GM12878 (cell line): ENCODE results near the gene TMCC2. TPM values are rescaled to one million over a fixed set of nuclear protein-coding genes. Genes with fewer than 3 reads are reported as not detected.

Source experiments
- ASH2L ChIP-seq: fragments of 300-600, 200-600 bp; sonication (generic); IDR thresholded peaks from 2 replicates; pipeline ENCODE4 v1.6.1; 2017; ENCODE audit warnings: low read depth, mild to moderate bottlenecking, borderline replicate concordance
- BACH1 ChIP-seq: fragments of 450-650 bp; IDR thresholded peaks from 2 replicates; pipeline ENCODE4 v1.6.1; 2017; ENCODE audit warnings: mild to moderate bottlenecking, borderline replicate concordance
- BCL11A ChIP-seq: IDR thresholded peaks from 2 replicates; pipeline ENCODE4 v1.6.1; 2011; ENCODE audit warnings: low read depth, low read length
- BRCA1 ChIP-seq: IDR thresholded peaks from 2 replicates; pipeline ENCODE4 v1.6.1; 2011; ENCODE audit warnings: low read depth, low read length, improper control_type of control experiment
- CBX3 ChIP-seq: fragments of 200-600 bp; sonication (generic); IDR thresholded peaks from 2 replicates; pipeline ENCODE4 v1.6.1; 2016; ENCODE audit warnings: low read depth, borderline replicate concordance
- CBX5 ChIP-seq: sonication (generic); IDR thresholded peaks from 2 replicates; pipeline ENCODE4 v1.6.1; 2016; ENCODE audit warnings: low read depth, moderate library complexity, mild to moderate bottlenecking, inconsistent platforms
- DPF2 ChIP-seq: fragments of 450-650 bp; IDR thresholded peaks from 2 replicates; pipeline ENCODE4 v1.6.1; 2017; ENCODE audit warnings: mild to moderate bottlenecking
- EZH2 ChIP-seq: IDR thresholded peaks from 2 replicates; pipeline ENCODE4 v1.6.1; 2012; ENCODE audit warnings: low read depth, mild to moderate bottlenecking, control low read depth, inconsistent platforms, low read length, borderline replicate concordance; ENCODE audit not compliant: control insufficient read depth
- GABPA ChIP-seq: IDR thresholded peaks from 2 replicates; pipeline ENCODE4 v1.6.1; 2014; ENCODE audit warnings: antibody characterized with exemption, low read depth, mild to moderate bottlenecking, inconsistent platforms
- IKZF1 ChIP-seq: fragments of 450-650 bp; conservative IDR thresholded peaks from 2 replicates; pipeline ENCODE4 v1.6.1; 2017; ENCODE audit warnings: antibody characterized with exemption, mild to moderate bottlenecking
- LARP7 ChIP-seq: fragments of 450-650 bp; IDR thresholded peaks from 2 replicates; pipeline ENCODE4 v1.6.1; 2017; ENCODE audit warnings: mild to moderate bottlenecking
- MTA2 ChIP-seq: fragments of 450-650 bp; IDR thresholded peaks from 2 replicates; pipeline ENCODE4 v1.6.1; 2016; ENCODE audit warnings: low read depth, mild to moderate bottlenecking, moderate library complexity
- MTA3 ChIP-seq: IDR thresholded peaks from 2 replicates; pipeline ENCODE4 v1.6.1; 2012; ENCODE audit warnings: low read length, inconsistent platforms, borderline replicate concordance
- NFXL1 ChIP-seq: fragments of 450-650 bp; IDR thresholded peaks from 2 replicates; pipeline ENCODE4 v1.6.1; 2017; ENCODE audit warnings: antibody characterized with exemption, mild to moderate bottlenecking, borderline replicate concordance
- POLR2AphosphoS5 ChIP-seq: IDR thresholded peaks from 2 replicates; pipeline ENCODE4 v1.6.1; 2011; ENCODE audit warnings: mild to moderate bottlenecking, low read length, inconsistent platforms
- RAD21 ChIP-seq: IDR thresholded peaks from 2 replicates; pipeline ENCODE4 v1.6.1; 2011; ENCODE audit warnings: mild to moderate bottlenecking, low read depth, low read length, moderate library complexity; ENCODE audit not compliant: insufficient read depth
- RBBP5 ChIP-seq: fragments of 200-600 bp; sonication (generic); conservative IDR thresholded peaks from 2 replicates; pipeline ENCODE4 v1.6.1; 2016
- RELA ChIP-seq: fragments of 450-650 bp; IDR thresholded peaks from 2 replicates; pipeline ENCODE4 v1.8.0; 2014; ENCODE audit warnings: borderline replicate concordance; ENCODE audit not compliant: partially characterized antibody
- SIX5 ChIP-seq: IDR thresholded peaks from 2 replicates; pipeline ENCODE4 v1.6.1; 2011; ENCODE audit warnings: mild to moderate bottlenecking, low read depth, low read length, moderate library complexity; ENCODE audit not compliant: severe bottlenecking
- SMAD1 ChIP-seq: fragments of 450-650 bp; IDR thresholded peaks from 2 replicates; pipeline ENCODE4 v1.6.1; 2018; ENCODE audit warnings: mild to moderate bottlenecking, low read depth; ENCODE audit not compliant: partially characterized antibody
- SMAD5 ChIP-seq: IDR thresholded peaks from 2 replicates; pipeline ENCODE4 v1.6.1; 2016; ENCODE audit warnings: antibody characterized with exemption, low read depth
- SMC3 ChIP-seq: IDR thresholded peaks from 2 replicates; pipeline ENCODE4 v1.6.1; 2011; ENCODE audit warnings: low read length, improper control_type of control experiment, borderline replicate concordance
- SPI1 ChIP-seq: IDR thresholded peaks from 2 replicates; pipeline ENCODE4 v1.6.1; 2011; ENCODE audit warnings: low read depth, mild to moderate bottlenecking, low read length, moderate library complexity, borderline replicate concordance; ENCODE audit not compliant: insufficient read depth
- STAT1 ChIP-seq: fragments of 450-650 bp; conservative IDR thresholded peaks from 2 replicates; pipeline ENCODE4 v1.6.1; 2014; ENCODE audit warnings: antibody characterized with exemption, mild to moderate bottlenecking
- SUZ12 ChIP-seq: fragments of 200-600 bp; sonication (generic); IDR thresholded peaks from one replicate; pipeline ENCODE4 v1.6.1; 2018; ENCODE audit warnings: antibody characterized with exemption, mild to moderate bottlenecking; ENCODE audit not compliant: unreplicated experiment
- TAF1 ChIP-seq: IDR thresholded peaks from 2 replicates; pipeline ENCODE4 v1.6.1; 2011; ENCODE audit warnings: mild to moderate bottlenecking, low read depth, low read length, borderline replicate concordance
- TARDBP ChIP-seq: IDR thresholded peaks from 2 replicates; pipeline ENCODE4 v1.6.1; 2016; ENCODE audit warnings: borderline replicate concordance
- TCF12 ChIP-seq: IDR thresholded peaks from 2 replicates; pipeline ENCODE4 v1.6.1; 2011; ENCODE audit warnings: low read depth, mild to moderate bottlenecking, low read length
- ZSCAN29 ChIP-seq: fragments of 450-650 bp; IDR thresholded peaks from 2 replicates; pipeline ENCODE4 v1.6.1; 2017; ENCODE audit warnings: mild to moderate bottlenecking, moderate library complexity
- ZZZ3 ChIP-seq: IDR thresholded peaks from 2 replicates; pipeline ENCODE4 v1.6.1; 2011; ENCODE audit warnings: low read depth; ENCODE audit not compliant: control insufficient read depth, insufficient read length
- polyA plus RNA-seq, 11 experiments: library from polyadenylated mRNA; depleted of rRNA in 4 of 11; unstranded in 6 of 11; stranded (reverse) in 5 of 11; fragments of >200 nt; fragmentation: Nextera tagmentation in 4 of 11; fragmentation: Illumina TruSeq in 1 of 11; extraction: Ambion mirVana in 4 of 11; extraction: Trizol in 1 of 11; gene quantifications; 1 replicate in 1 of 11; 2 replicates in 10 of 11; pipeline versions ENCODE4 v1.2.1 to v1.2.3, GENCODE V29; 2011 to 2016; ENCODE audit warnings: inconsistent platforms in 2 of 11, missing spikeins in 2 of 11, low read depth in 1 of 11
- total RNA-seq, 4 experiments: library from RNA; depleted of rRNA in 3 of 4; stranded (reverse); fragments of >200 nt in 3 of 4; fragmentation: Illumina TruSeq in 1 of 4; extraction: Trizol in 1 of 4; gene quantifications; 2 replicates each; pipeline versions ENCODE4 v1.2.1 to v1.2.3, GENCODE V29; 2013 to 2021
- TF ChIP-seq, protein P1 (sequence below): fragments of 450-650 bp; IDR thresholded peaks from 2 replicates; pipeline ENCODE4 v1.6.1; 2017; ENCODE audit warnings: borderline replicate concordance
- TF ChIP-seq, protein P2 (sequence below): IDR thresholded peaks from 2 replicates; pipeline ENCODE4 v1.6.1; 2011; ENCODE audit warnings: low read depth, mild to moderate bottlenecking, low read length, moderate library complexity, borderline replicate concordance; ENCODE audit errors: extremely low read depth
- TF ChIP-seq, protein P3 (sequence below): IDR thresholded peaks from 2 replicates; pipeline ENCODE4 v1.6.1; 2012; ENCODE audit warnings: low read depth, low read length, improper control_type of control experiment

TMCC2 gene
- total and polyA plus RNA-seq, 10 of the 15 experiments (the other 5 are each of a cell fraction or from before 2014, with no cell fraction given): 0.06 to 2.3 (median 0.76) TPM

DNA sequence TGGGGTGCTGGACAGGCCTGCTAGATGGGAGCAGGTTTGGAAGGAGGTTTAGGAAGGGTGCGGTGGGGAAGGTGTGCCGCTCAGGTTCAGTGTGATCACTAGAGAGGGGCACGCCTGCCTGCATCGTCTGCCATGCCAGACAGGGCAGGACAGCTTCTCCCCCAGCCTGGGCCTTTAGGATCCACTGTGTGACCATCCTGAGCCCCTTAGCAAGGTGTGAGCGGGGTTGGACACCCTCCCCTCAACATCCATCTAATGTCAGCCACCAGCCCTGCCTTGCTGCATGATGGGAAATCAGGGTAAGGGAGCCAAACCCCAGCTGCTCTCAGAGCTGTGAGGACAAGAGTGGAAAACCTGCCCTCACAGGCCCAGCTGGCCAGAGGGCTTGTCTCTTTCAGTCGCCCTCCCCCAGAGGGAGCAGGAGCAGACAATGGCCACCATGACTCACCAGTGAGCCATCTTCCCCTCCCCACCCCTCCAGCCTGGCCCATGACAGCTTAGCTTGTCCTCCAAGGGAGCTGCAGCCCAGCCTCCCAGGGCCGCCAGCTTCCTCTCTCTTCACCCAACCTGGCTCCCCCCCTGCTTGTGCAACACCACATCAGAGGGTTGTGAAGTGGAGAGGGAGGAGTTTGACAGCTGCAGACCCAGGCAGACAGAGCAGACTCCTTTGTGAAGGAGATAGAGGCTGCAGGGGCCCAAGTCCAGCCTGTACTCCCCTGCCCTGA lies 56.8 kb downstream of the TMCC2 start (continued):
- TF ChIP-seq ASH2L (no peak), RBBP5 (no peak), POLR2AphosphoS5 (no peak; the same call in 1 of the 2 replicates), EZH2 (no peak), SIX5 (no peak), SMC3 (no peak), TAF1 (no peak), SPI1 (peak; percentile 56; the same call in 1 of the 2 replicates), GABPA (no peak), SUZ12 (no peak), BACH1 (no peak; the same call in 1 of the 2 replicates), SMAD5 (no peak; the same call in 1 of the 2 replicates), IKZF1 (peak; percentile 66), LARP7 (0 out of 2 replicates have a peak, but pooled peaks have one; percentile 18), STAT1 (no peak), RAD21 (no peak), CBX3 (no peak), MTA3 (no peak), ZSCAN29 (no peak), SMAD1 (peak; percentile 48), RELA (no peak), CBX5 (no peak), BRCA1 (no peak), TARDBP (no peak), BCL11A (no peak), NFXL1 (no peak), MTA2 (0 out of 2 replicates have a peak, but pooled peaks have one; percentile 34), ZZZ3 (no peak), DPF2 (0 out of 2 replicates have a peak, but pooled peaks have one; percentile 51), TCF12 (peak; percentile 65; the same call in 1 of the 2 replicates)
- TF ChIP-seq, protein P1, sequence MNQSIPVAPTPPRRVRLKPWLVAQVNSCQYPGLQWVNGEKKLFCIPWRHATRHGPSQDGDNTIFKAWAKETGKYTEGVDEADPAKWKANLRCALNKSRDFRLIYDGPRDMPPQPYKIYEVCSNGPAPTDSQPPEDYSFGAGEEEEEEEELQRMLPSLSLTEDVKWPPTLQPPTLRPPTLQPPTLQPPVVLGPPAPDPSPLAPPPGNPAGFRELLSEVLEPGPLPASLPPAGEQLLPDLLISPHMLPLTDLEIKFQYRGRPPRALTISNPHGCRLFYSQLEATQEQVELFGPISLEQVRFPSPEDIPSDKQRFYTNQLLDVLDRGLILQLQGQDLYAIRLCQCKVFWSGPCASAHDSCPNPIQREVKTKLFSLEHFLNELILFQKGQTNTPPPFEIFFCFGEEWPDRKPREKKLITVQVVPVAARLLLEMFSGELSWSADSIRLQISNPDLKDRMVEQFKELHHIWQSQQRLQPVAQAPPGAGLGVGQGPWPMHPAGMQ: no peak
- TF ChIP-seq, protein P2, sequence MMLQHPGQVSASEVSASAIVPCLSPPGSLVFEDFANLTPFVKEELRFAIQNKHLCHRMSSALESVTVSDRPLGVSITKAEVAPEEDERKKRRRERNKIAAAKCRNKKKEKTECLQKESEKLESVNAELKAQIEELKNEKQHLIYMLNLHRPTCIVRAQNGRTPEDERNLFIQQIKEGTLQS: no peak
- TF ChIP-seq, protein P3, sequence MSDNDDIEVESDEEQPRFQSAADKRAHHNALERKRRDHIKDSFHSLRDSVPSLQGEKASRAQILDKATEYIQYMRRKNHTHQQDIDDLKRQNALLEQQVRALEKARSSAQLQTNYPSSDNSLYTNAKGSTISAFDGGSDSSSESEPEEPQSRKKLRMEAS: peak; percentile 56; the same call in 1 of the 2 replicates
